ENCODE data around the gene WNT7B.

DNA sequence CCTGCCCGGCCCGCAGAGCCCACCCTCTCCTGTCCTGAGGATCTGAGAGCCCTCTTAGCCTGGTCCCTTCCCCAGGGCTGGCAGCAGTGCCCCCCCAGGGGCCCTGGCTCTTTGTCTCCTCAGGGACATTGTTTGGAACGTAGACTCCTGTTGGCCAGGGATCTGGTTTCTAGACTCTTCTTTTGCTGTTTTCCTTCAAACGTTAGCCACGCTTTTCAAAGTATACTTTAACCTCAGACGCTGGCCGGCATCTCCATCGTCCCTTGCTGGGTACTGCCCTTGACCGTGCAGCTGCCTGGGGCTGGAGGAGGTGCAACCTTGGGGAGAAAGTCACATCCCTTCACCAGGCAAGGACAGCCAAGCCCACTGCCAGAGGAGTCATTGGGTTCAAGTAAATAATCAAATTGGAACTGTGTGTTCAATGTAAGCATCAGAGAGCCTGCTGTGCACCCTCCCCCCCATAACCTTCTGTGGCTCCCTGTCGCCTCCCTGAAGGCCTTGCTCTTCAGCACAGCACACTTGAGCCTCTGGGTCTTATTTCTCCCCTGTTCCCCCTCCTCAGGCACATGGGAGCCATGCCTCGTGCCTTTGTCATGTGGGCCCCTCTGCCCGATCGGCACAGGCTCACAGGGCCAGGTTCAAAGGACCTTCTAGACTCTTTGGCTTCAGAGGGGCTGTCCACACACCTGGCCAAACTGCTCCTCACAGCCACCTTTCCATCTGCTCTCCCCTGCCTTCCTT lies 21.8 kb upstream of the WNT7B start:
- no peak for TF ChIP-seq POLR2AphosphoS5 (IDR thresholded peaks at IDR 0.05)
- TF ChIP-seq, protein P1, sequence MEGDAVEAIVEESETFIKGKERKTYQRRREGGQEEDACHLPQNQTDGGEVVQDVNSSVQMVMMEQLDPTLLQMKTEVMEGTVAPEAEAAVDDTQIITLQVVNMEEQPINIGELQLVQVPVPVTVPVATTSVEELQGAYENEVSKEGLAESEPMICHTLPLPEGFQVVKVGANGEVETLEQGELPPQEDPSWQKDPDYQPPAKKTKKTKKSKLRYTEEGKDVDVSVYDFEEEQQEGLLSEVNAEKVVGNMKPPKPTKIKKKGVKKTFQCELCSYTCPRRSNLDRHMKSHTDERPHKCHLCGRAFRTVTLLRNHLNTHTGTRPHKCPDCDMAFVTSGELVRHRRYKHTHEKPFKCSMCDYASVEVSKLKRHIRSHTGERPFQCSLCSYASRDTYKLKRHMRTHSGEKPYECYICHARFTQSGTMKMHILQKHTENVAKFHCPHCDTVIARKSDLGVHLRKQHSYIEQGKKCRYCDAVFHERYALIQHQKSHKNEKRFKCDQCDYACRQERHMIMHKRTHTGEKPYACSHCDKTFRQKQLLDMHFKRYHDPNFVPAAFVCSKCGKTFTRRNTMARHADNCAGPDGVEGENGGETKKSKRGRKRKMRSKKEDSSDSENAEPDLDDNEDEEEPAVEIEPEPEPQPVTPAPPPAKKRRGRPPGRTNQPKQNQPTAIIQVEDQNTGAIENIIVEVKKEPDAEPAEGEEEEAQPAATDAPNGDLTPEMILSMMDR (IDR thresholded peaks at IDR 0.05) = no peak
